ENCODE data around the gene BRI3.

The BRI3 gene

DNA sequence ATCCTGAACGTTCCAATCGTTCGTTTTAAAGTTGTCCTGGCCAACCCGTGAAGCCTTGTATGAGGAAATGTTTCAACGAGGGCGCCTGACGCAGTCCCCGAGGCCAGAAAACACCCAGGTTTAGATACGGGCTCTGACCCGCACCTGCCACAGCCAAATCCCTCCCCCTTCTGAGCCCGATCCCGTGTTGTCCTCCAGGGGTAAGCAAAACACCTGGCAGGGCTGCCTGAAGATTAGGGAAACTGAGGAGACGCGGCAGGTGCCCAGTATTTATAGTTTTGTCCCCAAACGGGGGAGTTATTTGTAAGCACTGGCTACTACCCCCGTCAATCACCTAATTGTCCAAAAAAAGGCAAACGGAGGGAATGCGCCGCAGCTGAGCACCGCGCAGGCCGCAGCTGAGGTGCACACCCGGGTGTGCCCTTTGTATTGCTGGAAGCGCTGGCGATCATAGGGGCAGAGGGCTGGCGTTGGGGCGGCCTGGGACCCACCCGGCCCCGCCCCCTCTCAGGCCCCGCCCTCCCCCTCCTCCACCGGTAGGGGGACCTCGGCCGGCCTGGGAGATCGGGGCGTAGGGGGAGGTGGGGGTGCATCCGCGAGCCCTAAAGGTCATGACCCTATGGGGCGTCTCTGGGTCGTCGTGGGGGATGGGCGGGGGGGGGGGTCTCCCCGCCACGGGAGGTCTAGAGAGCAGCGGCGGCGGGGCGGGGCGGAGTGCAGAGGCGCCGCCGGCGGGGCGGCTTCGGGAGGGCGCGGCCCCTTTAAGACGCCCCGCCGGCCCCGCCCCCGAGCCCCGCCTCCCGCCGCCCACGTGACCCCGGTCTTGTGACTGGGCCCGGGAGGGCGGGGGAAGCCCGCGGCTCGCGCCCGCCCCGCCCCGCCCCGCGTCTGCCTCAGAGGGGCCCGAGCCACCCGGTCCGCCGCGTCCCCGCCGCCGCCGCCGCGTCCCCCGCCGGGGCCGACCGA is at the start of gene BRI3:
Gene BRI3 (plus strand): TSS at position 896 of the 966 bp plus-strand sequence. CDS start 110 bp downstream, outside the sequence.
- DNase-seq, result peak; percentile 82 to 98

DNA sequence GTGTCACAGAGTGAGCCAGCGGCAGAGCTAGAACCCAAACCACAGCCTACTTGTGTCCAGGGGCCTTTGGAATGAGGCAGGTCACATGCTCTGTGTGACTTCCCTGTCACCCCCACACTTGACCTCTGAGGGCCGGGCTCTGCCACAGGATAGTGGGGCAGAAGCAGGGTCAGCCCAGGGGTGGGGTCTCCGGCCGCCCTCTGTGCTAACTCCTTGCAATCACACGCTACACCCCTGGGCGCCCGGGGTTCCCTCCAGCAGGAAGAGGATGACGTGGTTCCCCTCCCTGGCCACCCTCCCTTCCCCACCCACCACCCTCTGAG is 49.3 kb upstream of the BRI3 start:
- no peak for DNase-seq

DNA sequence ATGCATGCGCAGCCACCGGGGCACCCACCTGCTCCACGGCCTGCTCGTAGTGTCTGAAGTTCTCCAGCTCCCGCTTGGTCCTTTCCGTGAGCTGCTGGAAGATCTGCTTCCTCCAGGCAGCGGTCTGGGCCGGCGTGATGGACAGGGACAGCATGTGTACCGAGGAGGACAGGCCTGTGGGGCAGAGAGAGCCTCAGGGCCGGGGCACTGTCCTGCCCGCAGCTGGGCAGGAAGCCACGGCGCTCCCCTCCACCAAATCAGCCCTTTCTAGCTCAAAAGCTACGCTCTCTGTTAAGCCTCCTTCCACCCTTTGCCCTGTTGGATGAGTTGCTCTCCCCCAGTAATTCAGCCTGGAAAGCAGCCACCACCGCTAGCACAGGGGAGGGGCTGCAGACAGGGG is 48.7 kb upstream of the BRI3 start:
- no peak for DNase-seq

DNA sequence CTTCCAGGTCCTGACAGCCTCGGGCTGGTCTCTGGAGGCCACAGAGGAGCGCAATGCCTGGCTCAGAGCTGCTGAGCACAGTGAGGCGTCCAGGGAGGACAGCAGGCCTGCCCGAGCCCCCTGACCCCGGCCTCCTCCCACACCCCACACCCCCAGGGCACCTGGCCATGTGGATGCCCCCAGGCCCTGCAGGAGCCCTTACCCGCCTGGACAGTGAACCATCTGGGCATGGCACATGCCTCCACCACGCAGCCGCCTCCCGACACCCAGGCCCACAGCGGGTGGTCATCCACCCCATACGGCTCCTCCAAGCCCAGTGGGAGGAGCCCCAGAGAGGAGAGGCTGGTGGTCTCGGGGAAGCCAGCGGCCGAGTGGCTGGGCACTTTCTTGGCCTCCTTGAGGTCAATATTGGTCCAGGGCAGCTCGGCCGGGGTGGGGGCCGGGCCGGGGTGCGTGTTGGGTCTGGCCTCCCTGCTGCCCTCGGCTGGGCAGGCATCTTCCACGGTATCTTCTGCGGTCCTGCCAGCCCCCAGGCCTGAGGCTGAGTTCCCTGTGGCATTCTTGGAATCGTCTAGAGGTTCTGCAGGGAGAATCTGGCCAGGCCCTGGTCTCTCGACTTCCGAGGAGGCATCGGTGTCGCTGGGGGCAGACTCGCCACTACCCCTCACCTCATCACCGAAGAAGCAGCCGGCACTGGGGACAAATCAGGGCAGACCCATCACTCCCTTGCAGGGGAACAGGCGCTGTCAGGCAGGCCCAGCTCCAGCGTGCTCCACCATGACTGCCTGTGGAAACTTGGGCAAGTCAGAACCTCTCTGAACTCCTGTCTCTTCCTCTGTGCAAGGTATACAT is 48.0 kb upstream of the BRI3 start:
- DNase-seq, result no peak

DNA sequence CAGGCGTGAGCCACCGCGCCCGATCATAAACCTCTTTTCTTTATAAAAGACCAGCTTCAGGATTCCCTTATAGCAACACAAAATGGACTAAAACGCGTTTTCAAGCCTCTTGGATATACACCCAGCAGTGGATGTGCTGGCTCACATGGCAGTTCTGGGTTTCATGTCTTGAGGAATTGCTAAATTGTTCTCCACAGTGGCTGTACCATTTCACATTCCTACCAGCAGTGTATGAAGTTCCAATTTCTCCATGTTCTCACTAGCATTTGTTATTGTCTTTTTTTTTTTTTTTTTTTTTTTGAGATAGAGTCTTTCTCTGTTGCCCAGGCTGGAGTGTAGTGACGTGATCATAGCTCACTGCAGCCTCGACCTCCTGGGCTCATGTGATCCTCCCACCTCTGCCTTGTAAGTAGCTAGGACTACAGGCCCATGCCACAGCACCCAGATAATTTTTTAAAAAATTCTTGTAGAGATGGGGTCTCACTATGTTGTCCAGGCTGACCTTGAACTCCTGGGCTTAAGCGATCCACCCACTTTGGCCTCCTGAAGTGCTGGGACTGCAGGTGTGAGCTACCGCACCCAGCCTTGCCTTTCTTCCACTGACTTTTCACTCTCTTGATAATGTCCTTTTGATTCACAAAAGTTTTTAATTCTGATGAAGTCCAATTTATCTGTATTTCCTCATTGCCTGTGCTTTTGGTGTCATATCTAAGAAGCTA is 46.9 kb upstream of the BRI3 start:
- no peak for DNase-seq

- DNase-seq, result no peak
Observed at GRCh38 chr7:98235901-98236300, 45.6 kb upstream of the BRI3 start.

GRCh38 chr7:98236355-98237185 is 44.9 kb upstream of the BRI3 start:
- no peak for DNase-seq

GRCh38 chr7:98238076-98238475 is 43.4 kb upstream of the BRI3 start:
- no peak for DNase-seq

GRCh38 chr7:98238976-98239375 is 42.5 kb upstream of the BRI3 start:
- no peak for DNase-seq

DNA sequence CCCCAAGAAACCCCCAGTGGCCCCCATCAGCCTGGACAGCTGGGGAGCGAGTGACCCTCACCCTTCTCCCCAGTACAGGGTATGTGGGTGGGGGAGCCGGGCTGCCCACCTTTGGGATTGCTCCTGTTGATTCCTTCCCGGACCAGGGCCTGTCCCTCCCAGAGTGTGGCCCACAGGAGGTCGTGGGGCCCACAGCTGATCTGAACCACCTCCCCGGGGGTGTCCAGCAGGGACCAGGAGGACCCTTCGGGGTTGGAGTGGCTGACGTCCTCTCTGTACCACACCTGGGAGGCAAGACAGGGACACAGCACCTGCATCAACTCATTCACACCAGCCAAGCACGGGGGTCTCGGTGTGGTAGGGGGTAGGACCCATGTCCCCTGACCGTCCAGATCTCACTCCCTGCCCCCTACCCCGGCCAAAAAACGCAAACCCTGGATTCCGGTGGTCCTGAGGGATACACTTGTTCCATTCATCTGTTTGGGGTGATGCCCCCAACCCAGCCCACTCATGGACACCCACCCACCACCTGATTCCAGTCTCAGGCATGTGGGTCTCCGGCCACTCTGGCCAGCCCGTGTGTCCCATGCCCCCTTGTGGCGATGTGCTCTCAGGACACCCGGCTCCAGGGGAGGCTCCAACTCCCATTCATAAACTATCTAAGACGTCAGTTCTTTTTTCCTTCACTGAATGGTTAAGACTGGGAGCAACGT is 40.4 kb upstream of the BRI3 start:
- peak in 1 of 2 experiments; percentile 66 for DNase-seq

GRCh38 chr7:98241674-98242241 is 39.7 kb upstream of the BRI3 start:
- DNase-seq, result no peak

DNA sequence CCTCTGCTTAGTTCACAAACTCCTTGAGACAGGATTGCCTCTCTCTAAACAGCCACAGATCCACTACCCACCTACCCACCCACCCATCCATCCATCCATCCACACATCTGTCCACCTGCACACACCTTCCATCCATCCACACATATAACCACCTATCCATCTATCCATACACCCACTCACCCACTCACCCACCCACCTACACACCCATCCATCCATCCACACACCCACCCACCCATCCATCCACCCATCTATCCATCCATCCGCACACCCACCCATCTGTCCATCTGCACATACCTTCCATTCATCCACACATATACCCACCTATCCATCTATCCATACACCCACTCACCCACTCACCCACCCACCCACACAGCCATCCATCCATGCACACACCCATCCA is 39.1 kb upstream of the BRI3 start:
- no peak for DNase-seq

GRCh38 chr7:98242934-98243333 is 38.6 kb upstream of the BRI3 start:
- DNase-seq, result no peak

GRCh38 chr7:98244871-98245270 is 36.6 kb upstream of the BRI3 start:
- no peak for DNase-seq

DNA sequence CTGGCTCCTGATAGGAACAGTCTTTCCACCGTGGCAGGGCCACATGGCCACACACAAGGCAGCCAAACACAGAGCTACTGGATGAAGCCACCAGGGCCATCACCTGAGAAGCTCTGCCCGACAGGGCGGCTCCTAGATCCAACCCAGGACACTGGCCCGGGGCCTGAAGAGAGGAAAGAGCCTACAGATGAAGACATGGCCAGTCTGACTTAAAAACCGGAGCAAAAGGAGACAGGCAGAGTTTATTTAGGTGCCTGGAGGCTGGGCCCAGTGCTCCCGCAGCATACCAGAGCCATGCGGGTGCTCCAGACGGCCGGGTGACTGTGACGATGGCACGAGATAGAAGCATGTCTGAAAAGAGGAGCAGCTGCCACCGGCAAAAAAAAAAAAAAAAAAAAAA is 33.3 kb upstream of the BRI3 start:
- no peak for DNase-seq

GRCh38 chr7:98249106-98249505 is 32.4 kb upstream of the BRI3 start:
- DNase-seq, result no peak

- DNase-seq, result peak in 1 of 2 experiments; percentile 17
Observed at GRCh38 chr7:98250789-98251188, 30.7 kb upstream of the BRI3 start.

- DNase-seq, result peak; percentile 40 to 75
Observed at GRCh38 chr7:98251231-98251600, 30.3 kb upstream of the BRI3 start.

DNA sequence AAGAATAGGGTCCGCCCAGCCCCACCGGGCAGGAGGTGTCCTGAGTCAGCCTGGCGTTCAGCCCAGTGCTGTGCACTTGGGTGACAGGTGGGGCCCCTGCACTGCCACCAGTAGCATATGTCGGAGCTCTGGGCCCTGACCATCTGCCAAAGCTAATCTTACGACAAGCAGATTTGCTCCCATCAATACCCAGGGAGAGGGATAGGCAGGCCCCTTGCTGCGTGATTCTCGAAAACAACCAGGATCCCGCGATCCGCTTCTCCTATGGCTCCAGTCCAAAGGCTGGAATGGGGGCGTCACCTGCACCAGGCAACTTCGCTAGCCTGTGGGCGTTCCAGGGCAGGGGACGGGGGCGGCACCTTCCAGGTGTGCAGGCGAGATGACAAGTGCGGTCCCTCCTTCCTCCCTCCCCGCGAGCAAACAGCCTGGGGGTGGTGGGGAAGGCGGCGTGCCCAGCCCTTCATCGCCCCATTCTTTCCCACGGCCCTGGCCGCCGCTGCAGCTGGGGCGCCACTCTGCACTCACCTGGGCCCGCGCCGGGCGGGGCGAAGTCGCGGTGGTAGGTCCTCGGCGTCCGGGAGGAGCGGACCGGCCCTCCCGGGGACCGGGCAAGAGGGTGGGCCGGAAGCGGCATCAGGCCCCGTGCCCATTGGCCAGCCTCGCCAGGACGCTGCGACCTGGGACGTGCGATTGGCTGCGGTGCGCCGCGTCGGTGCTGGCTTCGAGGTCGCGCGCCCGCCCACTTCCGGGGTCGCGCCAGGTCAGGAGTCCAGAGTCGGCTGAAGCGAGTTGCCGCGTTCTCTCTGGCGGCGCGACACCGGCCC is 29.7 kb upstream of the BRI3 start, which contains the start of gene TECPR1:
Gene TECPR1 (minus strand): TSS at position 632 of the 824 bp plus-strand sequence. CDS start 6,086 bp downstream, outside the sequence.
- DNase-seq, result peak; percentile 85 to 96

GRCh38 chr7:98252425-98253054 is 28.9 kb upstream of the BRI3 start:
- DNase-seq, result peak in 1 of 2 experiments; percentile 36
